Parathyroid adenoma (tissue), 2 donors: Measurements from ENCODE around the gene PAOX.
"Not testable (repeated sequence)": the region's sequence is repeated elsewhere in the genome, so short reads cannot be mapped to it uniquely, and the experiment has no call there.

Source experiments
- H2AFZ ChIP-seq: fragments of 300-600 bp; sonication (generic); one replicate; pipeline ENCODE4 v1.7.0; 2017; ENCODE audit warnings: antibody characterized with exemption, mild to moderate bottlenecking
- H3K27ac ChIP-seq: fragments of 300-600 bp; sonication (generic); one replicate; pipeline ENCODE4 v1.7.0; 2017
- H3K27me3 ChIP-seq: fragments of 300-600 bp; sonication (generic); one replicate; pipeline ENCODE4 v1.7.0; 2017; ENCODE audit warnings: low read length; ENCODE audit not compliant: control insufficient read depth, insufficient read depth
- H3K36me3 ChIP-seq: fragments of 300-600 bp; sonication (generic); one replicate; pipeline ENCODE4 v1.7.0; 2017; ENCODE audit warnings: low read length; ENCODE audit not compliant: control insufficient read depth, insufficient read depth
- H3K4me1 ChIP-seq: fragments of 300-600 bp; sonication (generic); one replicate; pipeline ENCODE4 v1.7.0; 2017; ENCODE audit warnings: control low read depth
- H3K4me2 ChIP-seq: fragments of 300-600 bp; sonication (generic); one replicate; pipeline ENCODE4 v1.7.0; 2017; ENCODE audit warnings: low read length
- H3K4me3 ChIP-seq: fragments of 300-600 bp; sonication (generic); one replicate; pipeline ENCODE4 v1.7.0; 2017; ENCODE audit warnings: low read depth, low read length
- H3K79me2 ChIP-seq: fragments of 300-600 bp; sonication (generic); one replicate; pipeline ENCODE4 v1.7.0; 2017; ENCODE audit warnings: control low read depth
- H3K9ac ChIP-seq: fragments of 300-600 bp; sonication (generic); one replicate; pipeline ENCODE4 v1.7.0; 2017; ENCODE audit warnings: mild to moderate bottlenecking
- H3K9me3 ChIP-seq: fragments of 300-600 bp; sonication (generic); one replicate; pipeline ENCODE4 v1.7.0; 2017; ENCODE audit warnings: low read length; ENCODE audit not compliant: control insufficient read depth
- TF ChIP-seq, protein P1 (sequence below): fragments of 300-600 bp; sonication (generic); IDR thresholded peaks from one replicate; pipeline ENCODE4 v1.7.0; 2017; ENCODE audit warnings: antibody characterized with exemption, mild to moderate bottlenecking
- donor health status: primary hyperparathyroidism.

PAOX gene

DNA sequence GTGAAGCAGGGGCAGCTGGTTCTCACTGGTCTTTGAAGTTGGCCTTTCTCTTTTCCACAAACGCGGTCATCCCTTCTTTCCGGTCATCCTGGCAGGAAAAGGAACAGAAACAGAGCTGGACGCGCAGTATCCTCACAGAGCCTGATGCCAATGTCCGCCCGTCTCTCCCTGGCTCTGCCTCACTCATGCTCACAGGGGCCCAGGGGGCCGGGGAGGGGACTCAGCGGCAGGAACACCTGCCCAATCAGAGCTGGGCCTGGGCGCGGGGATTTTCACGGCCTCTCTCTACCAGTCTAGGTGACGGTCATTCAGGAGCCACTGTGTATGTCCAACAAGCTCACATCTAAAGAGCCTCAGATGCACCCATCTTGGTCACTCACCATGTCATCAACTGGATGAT is 16.2 kb upstream of the PAOX start:
- Histone ChIP-seq H3K27ac (no peak overlapping the region), H3K4me2 (no peak overlapping the region), H3K9ac (no peak overlapping the region), H2AFZ (no peak overlapping the region), H3K4me3 (no peak overlapping the region), H3K36me3 (no peaks in the 10 kb centered on the region), H3K79me2 (no peaks in the 10 kb centered on the region), H3K4me1 (peaks cover 6% of the 10 kb centered on the region), H3K9me3 (no peaks in the 10 kb centered on the region), H3K27me3 (no peaks in the 10 kb centered on the region)
- TF ChIP-seq, protein P1, sequence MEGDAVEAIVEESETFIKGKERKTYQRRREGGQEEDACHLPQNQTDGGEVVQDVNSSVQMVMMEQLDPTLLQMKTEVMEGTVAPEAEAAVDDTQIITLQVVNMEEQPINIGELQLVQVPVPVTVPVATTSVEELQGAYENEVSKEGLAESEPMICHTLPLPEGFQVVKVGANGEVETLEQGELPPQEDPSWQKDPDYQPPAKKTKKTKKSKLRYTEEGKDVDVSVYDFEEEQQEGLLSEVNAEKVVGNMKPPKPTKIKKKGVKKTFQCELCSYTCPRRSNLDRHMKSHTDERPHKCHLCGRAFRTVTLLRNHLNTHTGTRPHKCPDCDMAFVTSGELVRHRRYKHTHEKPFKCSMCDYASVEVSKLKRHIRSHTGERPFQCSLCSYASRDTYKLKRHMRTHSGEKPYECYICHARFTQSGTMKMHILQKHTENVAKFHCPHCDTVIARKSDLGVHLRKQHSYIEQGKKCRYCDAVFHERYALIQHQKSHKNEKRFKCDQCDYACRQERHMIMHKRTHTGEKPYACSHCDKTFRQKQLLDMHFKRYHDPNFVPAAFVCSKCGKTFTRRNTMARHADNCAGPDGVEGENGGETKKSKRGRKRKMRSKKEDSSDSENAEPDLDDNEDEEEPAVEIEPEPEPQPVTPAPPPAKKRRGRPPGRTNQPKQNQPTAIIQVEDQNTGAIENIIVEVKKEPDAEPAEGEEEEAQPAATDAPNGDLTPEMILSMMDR, result no peak

DNA sequence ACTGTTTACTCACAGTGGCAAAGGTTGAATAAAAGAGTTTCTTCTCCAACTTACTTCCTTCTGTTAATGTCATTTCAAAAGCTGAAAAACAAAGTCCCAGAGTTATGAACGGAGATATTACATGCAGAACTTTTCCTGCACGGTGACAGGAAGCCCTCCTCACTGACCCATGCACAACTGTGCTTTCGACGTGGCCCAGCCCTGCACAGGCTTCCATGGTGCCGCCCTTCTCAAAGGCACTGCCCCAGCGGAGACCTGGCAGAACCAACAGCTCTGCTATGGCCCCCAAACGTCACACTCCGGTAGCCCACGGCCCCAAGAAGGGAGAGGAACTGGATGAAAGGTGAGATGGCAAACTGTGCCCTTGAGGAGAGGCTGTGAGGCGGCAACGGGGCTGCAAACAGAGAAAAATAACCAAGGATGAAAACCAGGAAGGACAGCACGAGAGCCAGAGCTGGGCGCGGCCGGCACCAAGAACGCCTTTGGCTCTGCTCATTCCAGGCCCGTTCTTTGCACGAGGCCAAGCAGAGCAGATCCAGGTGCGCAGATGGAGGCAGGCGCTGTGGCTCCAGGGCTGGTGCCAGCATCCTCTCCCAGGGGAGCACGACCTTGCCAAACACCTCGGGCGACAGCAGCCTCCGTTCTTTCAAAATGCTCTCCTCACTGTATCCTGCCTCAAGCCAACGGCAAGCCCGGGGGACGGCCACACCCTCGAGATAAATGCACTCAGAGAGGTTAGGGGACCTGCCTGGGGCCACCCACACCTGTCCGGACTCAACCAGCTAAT is 14.2 kb upstream of the PAOX start:
- Histone ChIP-seq H3K4me1 (peaks cover 1% of the 10 kb centered on the region), H3K79me2 (no peaks in the 10 kb centered on the region), H3K27me3 (no peaks in the 10 kb centered on the region), H3K36me3 (no peaks in the 10 kb centered on the region), H3K4me3 (no peak overlapping the region), H3K27ac (no peak overlapping the region), H3K9ac (no peak overlapping the region), H2AFZ (no peak overlapping the region), H3K9me3 (no peaks in the 10 kb centered on the region), H3K4me2 (no peak overlapping the region)
- TF ChIP-seq, protein P1, result no peak

DNA sequence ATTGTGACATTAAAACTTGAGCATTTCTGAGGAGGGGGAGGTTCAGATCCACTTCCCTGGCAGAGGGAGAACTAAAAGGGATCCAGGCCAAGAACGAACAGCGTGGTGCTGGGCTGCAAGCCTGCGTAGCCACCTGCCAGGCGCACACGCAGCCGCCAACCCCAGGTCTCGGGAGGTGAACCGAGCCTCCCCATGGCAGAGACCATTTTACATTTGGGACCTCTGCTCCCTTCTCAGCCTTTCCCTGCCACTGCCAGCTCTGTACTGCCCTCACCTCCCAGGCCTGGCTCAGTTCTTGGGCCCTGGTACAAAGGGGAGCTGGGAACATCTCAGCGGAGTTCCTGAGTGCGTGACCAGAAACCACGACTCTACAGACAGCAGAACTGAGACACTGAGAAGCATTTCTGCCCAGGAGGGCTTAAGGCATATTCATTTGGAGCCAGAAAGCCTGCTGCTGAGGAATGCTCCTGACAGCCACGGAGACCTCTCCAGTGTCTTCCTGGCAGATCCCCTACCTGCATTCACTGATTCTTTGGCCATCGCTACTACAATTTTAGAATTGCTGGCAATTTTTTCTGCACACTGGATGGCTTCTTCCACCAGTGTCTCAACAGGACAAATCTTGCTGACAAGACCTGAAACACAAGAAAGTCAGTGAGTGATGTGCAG is 13.5 kb upstream of the PAOX start:
- no peak overlapping the region for H3K9ac ChIP-seq
- H3K79me2 ChIP-seq, result no peaks in the 10 kb centered on the region
- H3K27me3 ChIP-seq, result no peaks in the 10 kb centered on the region
- no peak overlapping the region for H2AFZ ChIP-seq
- H3K4me1 ChIP-seq, result no peaks in the 10 kb centered on the region
- no peaks in the 10 kb centered on the region for H3K36me3 ChIP-seq
- TF ChIP-seq, protein P1, result no peak
- no peaks in the 10 kb centered on the region for H3K9me3 ChIP-seq
- no peak overlapping the region for H3K27ac ChIP-seq
- H3K4me3 ChIP-seq, result no peak overlapping the region
- H3K4me2 ChIP-seq, result no peak overlapping the region

DNA sequence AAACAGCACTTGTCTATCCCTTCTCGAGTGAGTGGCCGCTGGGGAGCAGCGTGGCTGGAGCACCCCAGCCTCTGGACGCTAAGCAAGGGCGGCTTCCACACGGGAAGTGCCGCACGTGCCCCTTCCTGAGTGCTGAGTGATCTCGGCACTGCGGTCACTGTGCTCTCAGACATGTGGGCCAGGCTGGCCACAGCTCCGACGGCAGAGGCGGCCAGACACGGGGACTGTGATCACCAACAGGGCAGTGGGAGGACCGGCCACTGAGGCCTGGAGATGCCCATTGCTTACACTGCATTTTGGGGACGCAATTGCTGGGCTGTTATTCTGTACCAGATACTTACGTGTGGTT is 13.0 kb upstream of the PAOX start:
- H3K4me2 ChIP-seq, result no peak overlapping the region
- no peak overlapping the region for H3K4me3 ChIP-seq
- H3K27me3 ChIP-seq, result no peaks in the 10 kb centered on the region
- no peaks in the 10 kb centered on the region for H3K79me2 ChIP-seq
- no peaks in the 10 kb centered on the region for H3K36me3 ChIP-seq
- no peaks in the 10 kb centered on the region for H3K9me3 ChIP-seq
- H3K4me1 ChIP-seq, result no peaks in the 10 kb centered on the region
- no peak overlapping the region for H3K9ac ChIP-seq
- H2AFZ ChIP-seq, result no peak overlapping the region
- TF ChIP-seq, protein P1, result no peak
- no peak overlapping the region for H3K27ac ChIP-seq

DNA sequence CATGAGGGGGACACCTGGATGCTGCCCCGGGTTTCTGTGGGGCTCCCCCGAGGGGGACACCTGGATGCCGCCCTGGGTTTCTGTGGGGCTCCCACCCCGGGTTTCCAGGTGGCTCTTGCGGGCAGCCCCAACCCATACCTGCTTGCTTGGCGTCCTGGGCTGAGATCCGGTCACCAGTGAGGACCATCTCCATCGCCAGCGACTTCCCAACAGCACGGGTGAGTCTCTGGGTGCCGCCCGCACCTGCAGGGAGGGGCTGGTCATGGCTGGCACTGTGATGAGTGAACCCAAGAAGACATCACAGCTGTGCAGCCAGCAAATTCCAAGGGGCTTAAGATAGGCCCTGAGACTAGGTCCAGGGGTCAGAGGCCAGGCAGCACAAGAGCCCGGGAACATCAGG is 12.3 kb upstream of the PAOX start:
- H3K9ac ChIP-seq, result no peak overlapping the region
- TF ChIP-seq, protein P1, result no peak
- no peaks in the 10 kb centered on the region for H3K27me3 ChIP-seq
- H2AFZ ChIP-seq, result no peak overlapping the region
- H3K9me3 ChIP-seq, result no peaks in the 10 kb centered on the region
- no peak overlapping the region for H3K4me3 ChIP-seq
- no peak overlapping the region for H3K27ac ChIP-seq
- no peaks in the 10 kb centered on the region for H3K79me2 ChIP-seq
- no peak overlapping the region for H3K4me2 ChIP-seq
- H3K36me3 ChIP-seq, result no peaks in the 10 kb centered on the region
- no peaks in the 10 kb centered on the region for H3K4me1 ChIP-seq

DNA sequence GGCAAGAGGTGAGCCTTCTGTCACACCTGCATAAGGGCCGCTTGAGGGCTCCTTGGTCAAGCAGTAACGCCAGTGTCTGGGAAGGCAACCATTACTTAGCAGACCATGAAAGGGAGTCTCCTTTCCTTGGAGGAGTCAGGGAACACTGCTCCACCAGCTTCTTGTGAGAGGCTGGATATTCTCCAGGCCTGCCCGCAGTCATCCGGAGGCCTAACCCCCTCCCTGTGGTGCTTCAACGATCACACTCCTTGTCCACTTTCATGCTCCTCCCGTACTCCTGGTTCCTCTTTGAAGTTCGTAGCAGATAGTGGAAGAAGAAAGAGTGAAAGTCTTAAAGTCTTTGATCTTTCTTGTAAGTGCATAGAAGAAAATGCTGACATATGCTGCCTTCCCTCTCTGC is 11.6 kb upstream of the PAOX start:
- not testable (repeated sequence) for H2AFZ ChIP-seq, H3K36me3 ChIP-seq, H3K9ac ChIP-seq, H3K4me1 ChIP-seq, H3K79me2 ChIP-seq, H3K4me3 ChIP-seq, H3K27me3 ChIP-seq, H3K27ac ChIP-seq, H3K9me3 ChIP-seq, H3K4me2 ChIP-seq
